ENCODE measurements around the gene IDI1. TPM values are rescaled to one million over a fixed set of nuclear protein-coding genes. Genes with fewer than 3 reads are reported as not detected.
"Not testable (repeated sequence)": the region's sequence is repeated elsewhere in the genome, so short reads cannot be mapped to it uniquely, and the experiment has no call there.

The IDI1 gene
- total and polyA plus RNA-seq, 2 experiments from 2014 or later, result 33.7 to 42.9 TPM

DNA sequence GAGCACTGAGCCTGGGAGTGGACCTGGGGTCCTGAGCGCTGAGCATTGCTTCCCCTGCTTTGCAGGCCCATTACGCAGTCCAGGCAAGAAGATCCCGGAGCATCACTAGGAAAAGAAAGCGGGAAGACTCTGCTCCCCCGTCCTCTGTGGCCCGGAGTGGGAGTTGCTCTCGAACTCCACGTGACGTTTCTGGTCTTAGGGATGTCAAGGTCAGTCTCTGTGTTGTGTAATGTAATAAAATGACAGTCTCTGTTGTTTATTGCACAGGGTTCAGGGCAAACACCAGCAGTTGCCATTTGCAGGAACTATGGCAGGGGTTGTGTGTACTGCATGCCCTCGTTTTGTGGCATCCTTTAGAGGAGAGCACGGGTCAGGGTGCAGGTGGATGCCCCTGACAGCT, 33.2 kb downstream of the IDI1 start:
- no peak for DNase-seq
- Histone ChIP-seq H3K4me1 (ENCODE audit: insufficient read depth) (no peaks in the 10 kb centered on the region), H3K9me3 (ENCODE audit: low read depth) (no peaks in the 10 kb centered on the region), H4K20me1 (ENCODE audit: insufficient read depth) (no peaks in the 10 kb centered on the region), H3K79me2 (ENCODE audit: insufficient read depth) (peaks cover 15% of the 10 kb centered on the region), H2AFZ (no peak overlapping the region), H3K27ac (no peak overlapping the region), H3K36me3 (ENCODE audit: low read depth) (peaks cover 66% of the 10 kb centered on the region), H3F3A (ENCODE audit: insufficient read depth) (peaks cover 17% of the 10 kb centered on the region), H3K4me2 (ENCODE audit: unreplicated experiment) (no peak overlapping the region), H3K9ac (no peak overlapping the region), H3K9me2 (ENCODE audit: insufficient read depth) (no peaks in the 10 kb centered on the region), H3K27me3 (replicated peaks; ENCODE audit: insufficient read depth) (no peaks in the 10 kb centered on the region), H3K4me3 (no peak overlapping the region)
- 97% methylated on average over 10 to 11 of the region's 11 CpGs for WGBS, 2 experiments (ENCODE audit: low coverage in 1 of 2, low lambda C conversion rate in 2 of 2, missing lambda C conversion rate in 2 of 2)
- in situ Hi-C loops (cut with MboI), result no loop called here
- no peak for TF ChIP-seq EZH2phosphoT487 (IDR thresholded peaks at IDR 0.05; ENCODE audit: insufficient read depth, low read depth)
- no peak for TF ChIP-seq EZH2 (IDR thresholded peaks at IDR 0.05; ENCODE audit: insufficient read depth, poor library complexity, severe bottlenecking)

DNA sequence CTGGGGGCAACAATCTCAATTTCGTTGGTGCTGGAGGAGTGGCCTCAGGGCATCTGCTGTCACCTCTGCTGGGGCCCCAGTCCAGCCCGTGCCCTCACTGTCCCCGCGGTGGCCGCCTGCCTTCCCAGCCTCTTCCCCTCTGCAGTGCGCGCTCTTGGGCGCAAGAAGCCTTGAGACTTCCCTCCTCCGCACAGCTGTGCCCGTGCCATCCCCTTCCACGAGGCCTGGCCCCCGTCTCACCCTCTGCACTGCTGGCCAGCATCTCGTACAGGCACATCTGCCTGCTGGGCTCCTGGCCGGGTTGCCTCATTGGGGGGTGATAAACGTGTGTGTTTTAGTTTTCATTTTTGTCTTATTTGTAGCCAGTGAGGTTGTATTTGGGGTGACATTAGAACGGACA, 37.2 kb downstream of the IDI1 start:
- TF ChIP-seq EZH2phosphoT487 (IDR thresholded peaks at IDR 0.05; ENCODE audit: insufficient read depth, low read depth) (no peak), EZH2 (IDR thresholded peaks at IDR 0.05; ENCODE audit: insufficient read depth, poor library complexity, severe bottlenecking) (no peak)
- H3K4me3 ChIP-seq, result no peak overlapping the region
- in situ Hi-C loops (cut with MboI), result no loop called here
- peaks cover 77% of the 10 kb centered on the region for H3K36me3 ChIP-seq (ENCODE audit: low read depth)
- DNase-seq, result no peak
- H4K20me1 ChIP-seq (ENCODE audit: insufficient read depth), result no peaks in the 10 kb centered on the region
- no peak overlapping the region for H3K9ac ChIP-seq
- H2AFZ ChIP-seq, result no peak overlapping the region
- WGBS, 2 experiments (ENCODE audit: low coverage in 1 of 2, low lambda C conversion rate in 2 of 2, missing lambda C conversion rate in 2 of 2), result 96 to 97% methylated on average over 14 to 16 of the region's 16 CpGs
- H3F3A ChIP-seq (ENCODE audit: insufficient read depth), result peaks cover 9% of the 10 kb centered on the region
- H3K9me2 ChIP-seq (ENCODE audit: insufficient read depth), result no peaks in the 10 kb centered on the region
- H3K79me2 ChIP-seq (ENCODE audit: insufficient read depth), result peaks cover 42% of the 10 kb centered on the region
- no peak overlapping the region for H3K4me2 ChIP-seq (ENCODE audit: unreplicated experiment)
- no peaks in the 10 kb centered on the region for H3K4me1 ChIP-seq (ENCODE audit: insufficient read depth)
- H3K27ac ChIP-seq, result no peak overlapping the region
- H3K27me3 ChIP-seq (replicated peaks; ENCODE audit: insufficient read depth), result no peaks in the 10 kb centered on the region
- no peaks in the 10 kb centered on the region for H3K9me3 ChIP-seq (ENCODE audit: low read depth)

DNA sequence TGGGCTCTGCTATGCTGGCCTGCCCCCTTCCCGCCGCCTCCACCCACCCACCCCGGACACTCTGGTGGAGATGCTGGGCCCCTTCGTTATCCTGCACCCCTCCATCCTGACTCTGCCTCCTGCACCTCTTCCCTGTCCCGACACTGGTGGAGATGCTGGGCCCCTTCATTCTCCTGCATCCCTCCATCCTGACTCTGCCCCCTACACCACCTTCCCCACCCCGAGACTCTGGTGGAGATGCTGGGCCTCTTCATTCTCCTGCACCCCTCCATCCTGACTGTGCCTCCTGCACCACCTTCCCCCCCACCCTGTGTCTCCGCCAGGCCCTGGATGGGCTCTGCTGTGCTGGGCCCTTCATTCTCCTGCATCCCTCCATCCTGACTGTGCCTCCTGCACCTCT, 38.2 kb downstream of the IDI1 start:
- peaks cover 48% of the 10 kb centered on the region for H3K79me2 ChIP-seq (ENCODE audit: insufficient read depth)
- 97 to 100% methylated on average over 2 to 7 of the region's 7 CpGs for WGBS, 2 experiments (ENCODE audit: low coverage in 1 of 2, low lambda C conversion rate in 2 of 2, missing lambda C conversion rate in 2 of 2)
- H3K9me2 ChIP-seq (ENCODE audit: insufficient read depth), result no peaks in the 10 kb centered on the region
- in situ Hi-C loops (cut with MboI), result no loop called here
- no peak overlapping the region for H3K9ac ChIP-seq
- H3K27me3 ChIP-seq (replicated peaks; ENCODE audit: insufficient read depth), result no peaks in the 10 kb centered on the region
- no peak for DNase-seq
- no peak for TF ChIP-seq EZH2phosphoT487 (IDR thresholded peaks at IDR 0.05; ENCODE audit: insufficient read depth, low read depth)
- no peak for TF ChIP-seq EZH2 (IDR thresholded peaks at IDR 0.05; ENCODE audit: insufficient read depth, poor library complexity, severe bottlenecking)
- H3K36me3 ChIP-seq (ENCODE audit: low read depth), result peaks cover 74% of the 10 kb centered on the region
- H2AFZ ChIP-seq, result no peak overlapping the region
- no peaks in the 10 kb centered on the region for H4K20me1 ChIP-seq (ENCODE audit: insufficient read depth)
- H3F3A ChIP-seq (ENCODE audit: insufficient read depth), result peaks cover 3% of the 10 kb centered on the region; the same call in 1 of the 2 replicates
- no peaks in the 10 kb centered on the region for H3K9me3 ChIP-seq (ENCODE audit: low read depth)
- no peak overlapping the region for H3K27ac ChIP-seq
- H3K4me3 ChIP-seq, result no peak overlapping the region
- H3K4me1 ChIP-seq (ENCODE audit: insufficient read depth), result no peaks in the 10 kb centered on the region
- H3K4me2 ChIP-seq (ENCODE audit: unreplicated experiment), result no peak overlapping the region

DNA sequence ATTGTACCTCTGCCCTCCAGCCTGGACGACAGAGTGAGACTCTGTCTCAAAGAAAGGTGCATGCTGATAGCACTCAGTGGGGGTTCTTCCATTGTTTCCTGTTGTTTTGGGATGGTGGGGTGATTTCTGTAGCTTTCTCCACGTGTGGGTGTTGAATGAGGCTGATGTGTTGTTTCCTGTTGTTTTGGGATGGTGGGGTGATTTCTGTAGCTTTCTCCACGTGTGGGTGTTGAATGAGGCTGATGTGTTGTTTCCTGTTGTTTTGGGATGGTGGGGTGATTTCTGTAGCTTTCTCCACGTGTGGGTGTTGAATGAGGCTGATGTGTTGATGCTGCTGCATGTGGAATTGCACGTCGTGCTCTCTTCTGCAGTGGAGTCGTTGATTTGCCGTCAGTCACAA, 39.0 kb downstream of the IDI1 start:
- DNase-seq; H3K9me2 ChIP-seq (ENCODE audit: insufficient read depth); H3K27ac ChIP-seq; H4K20me1 ChIP-seq (ENCODE audit: insufficient read depth); H3K9me3 ChIP-seq (ENCODE audit: low read depth); H3K4me2 ChIP-seq (ENCODE audit: unreplicated experiment); in situ Hi-C loops (cut with MboI); H3K27me3 ChIP-seq (replicated peaks; ENCODE audit: insufficient read depth); H2AFZ ChIP-seq; H3F3A ChIP-seq (ENCODE audit: insufficient read depth); H3K4me1 ChIP-seq (ENCODE audit: insufficient read depth); H3K4me3 ChIP-seq; H3K9ac ChIP-seq: not testable (repeated sequence)
- Histone ChIP-seq H3K36me3 (ENCODE audit: low read depth) (peaks cover 78% of the 10 kb centered on the region), H3K79me2 (ENCODE audit: insufficient read depth) (peaks cover 56% of the 10 kb centered on the region)
- 66 to 72% methylated on average over 7 to 8 of the region's 8 CpGs for WGBS, 2 experiments (ENCODE audit: low coverage in 1 of 2, low lambda C conversion rate in 2 of 2, missing lambda C conversion rate in 2 of 2)

DNA sequence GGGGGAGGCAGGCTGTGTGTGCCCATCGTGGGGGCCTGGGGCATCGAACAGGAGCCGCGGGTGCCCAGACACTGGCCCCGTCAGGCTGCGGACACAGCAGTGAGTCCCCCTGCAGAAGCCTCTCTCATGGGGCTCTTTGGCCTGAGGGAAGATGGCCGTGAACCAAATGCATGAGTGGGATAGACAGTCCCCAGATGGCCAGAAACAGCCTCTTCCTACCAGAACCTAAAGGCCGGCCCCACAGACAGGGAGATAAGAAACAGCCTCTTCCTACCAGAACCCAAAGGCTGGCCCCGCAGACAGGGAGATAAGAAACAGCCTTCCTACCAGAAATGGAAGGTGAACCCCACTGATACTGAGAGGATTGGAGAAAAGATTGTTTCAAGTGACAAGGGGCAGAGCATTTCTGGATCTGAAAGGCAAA, 39.8 kb downstream of the IDI1 start:
- H3K36me3 ChIP-seq (ENCODE audit: low read depth), result peaks cover 69% of the 10 kb centered on the region
- no peaks in the 10 kb centered on the region for H3K4me1 ChIP-seq (ENCODE audit: insufficient read depth)
- no peak overlapping the region for H3K4me2 ChIP-seq (ENCODE audit: unreplicated experiment)
- H3K9ac ChIP-seq, result no peak overlapping the region
- peaks cover 3% of the 10 kb centered on the region; the same call in 1 of the 2 replicates for H3F3A ChIP-seq (ENCODE audit: insufficient read depth)
- TF ChIP-seq EZH2 (IDR thresholded peaks at IDR 0.05; ENCODE audit: insufficient read depth, poor library complexity, severe bottlenecking) (no peak), EZH2phosphoT487 (IDR thresholded peaks at IDR 0.05; ENCODE audit: insufficient read depth, low read depth) (no peak)
- H3K9me2 ChIP-seq (ENCODE audit: insufficient read depth), result no peaks in the 10 kb centered on the region
- no peak overlapping the region for H3K4me3 ChIP-seq
- peaks cover 65% of the 10 kb centered on the region for H3K79me2 ChIP-seq (ENCODE audit: insufficient read depth)
- no peak overlapping the region for H3K27ac ChIP-seq
- DNase-seq, result no peak
- in situ Hi-C loops (cut with MboI), result no loop called here
- H4K20me1 ChIP-seq (ENCODE audit: insufficient read depth), result no peaks in the 10 kb centered on the region
- H2AFZ ChIP-seq, result no peak overlapping the region
- no peaks in the 10 kb centered on the region for H3K27me3 ChIP-seq (replicated peaks; ENCODE audit: insufficient read depth)
- no peaks in the 10 kb centered on the region for H3K9me3 ChIP-seq (ENCODE audit: low read depth)
- 94 to 95% methylated on average over 9 of the region's 9 CpGs for WGBS, 2 experiments (ENCODE audit: low coverage in 1 of 2, low lambda C conversion rate in 2 of 2, missing lambda C conversion rate in 2 of 2)
